Liver (tissue), 3 donors: ENCODE results near the gene TMEM40.
"Not testable (repeated sequence)": the region's sequence is repeated elsewhere in the genome, so short reads cannot be mapped to it uniquely, and the experiment has no call there.

Experiments used
- EGR1 ChIP-seq, 2 donors: IDR thresholded peaks; 2 replicates each; pipeline ENCODE4 v1.6.1; 2016 to 2018; ENCODE audit warnings: antibody characterized with exemption in 2 of 2, low read depth in 2 of 2
- GABPA ChIP-seq, 2 donors: IDR thresholded peaks in 1 of 2; conservative IDR thresholded peaks in 1 of 2; 2 replicates each; pipeline ENCODE4 v1.6.1; 2016; ENCODE audit warnings: antibody characterized with exemption in 2 of 2, mild to moderate bottlenecking in 1 of 2, moderate library complexity in 1 of 2
- HNF4A ChIP-seq, 2 donors: conservative IDR thresholded peaks; 2 replicates each; pipeline ENCODE4 v1.6.1; 2016; ENCODE audit warnings: antibody characterized with exemption in 2 of 2, mild to moderate bottlenecking in 2 of 2
- JUND ChIP-seq, 2 donors: IDR thresholded peaks; 2 replicates each; pipeline ENCODE4 v1.6.1; 2016; ENCODE audit warnings: antibody characterized with exemption in 2 of 2
- RAD21 ChIP-seq, 2 donors: IDR thresholded peaks; 2 replicates each; pipeline ENCODE4 v1.6.1; 2016; ENCODE audit warnings: antibody characterized with exemption in 2 of 2, mild to moderate bottlenecking in 2 of 2
- RXRA ChIP-seq, 2 donors: IDR thresholded peaks; 2 replicates each; pipeline ENCODE4 v1.6.1; 2017 to 2018; ENCODE audit warnings: antibody characterized with exemption in 2 of 2, mild to moderate bottlenecking in 1 of 2
- TAF1 ChIP-seq: conservative IDR thresholded peaks from 2 replicates; pipeline ENCODE4 v1.6.1; 2016; ENCODE audit warnings: antibody characterized with exemption, mild to moderate bottlenecking
- YY1 ChIP-seq: IDR thresholded peaks from 2 replicates; pipeline ENCODE4 v1.6.1; 2016; ENCODE audit warnings: antibody characterized with exemption, mild to moderate bottlenecking
- TF ChIP-seq, protein P1 (sequence below): fragments of 150-350 bp; IDR thresholded peaks from 2 replicates; pipeline ENCODE4 v1.5.1; 2017; ENCODE audit warnings: improper control_type of control experiment, low read depth, low read length; ENCODE audit not compliant: missing input control
- TF ChIP-seq, protein P2 (sequence below): IDR thresholded peaks from 2 replicates; pipeline ENCODE4 v1.6.1; 2016; ENCODE audit warnings: antibody characterized with exemption
- TF ChIP-seq, protein P3 (sequence below): IDR thresholded peaks from 2 replicates; pipeline ENCODE4 v1.6.1; 2016; ENCODE audit warnings: antibody characterized with exemption, mild to moderate bottlenecking
- TF ChIP-seq, protein P4 (sequence below): IDR thresholded peaks from 2 replicates; pipeline ENCODE4 v1.6.1; 2016; ENCODE audit warnings: antibody characterized with exemption
- TF ChIP-seq, protein P5 (sequence below): IDR thresholded peaks from 2 replicates; pipeline ENCODE4 v1.6.1; 2016; ENCODE audit warnings: antibody characterized with exemption
- donor health status: healthy.
- donor health status: healthy.

DNA sequence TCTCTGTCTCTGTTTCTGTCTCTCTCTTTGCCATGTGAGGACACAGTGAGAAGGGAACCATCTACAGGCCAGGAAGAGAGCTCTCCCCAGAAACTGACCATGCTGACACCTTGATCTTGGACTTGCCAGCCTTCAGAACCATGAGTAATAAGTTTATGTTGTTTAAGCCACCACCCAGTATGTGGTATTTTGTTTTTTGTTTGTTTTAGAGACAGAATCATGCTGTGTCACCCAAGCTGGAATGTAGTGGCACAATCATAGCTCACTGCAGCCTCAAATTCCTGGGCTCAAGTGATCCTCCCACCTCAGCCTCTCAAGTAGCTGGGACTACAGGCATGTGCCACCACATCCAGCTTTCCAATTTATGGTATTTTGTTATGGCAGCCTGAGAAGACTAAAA is 35.7 kb downstream of the TMEM40 start:
- TF ChIP-seq, protein P1, sequence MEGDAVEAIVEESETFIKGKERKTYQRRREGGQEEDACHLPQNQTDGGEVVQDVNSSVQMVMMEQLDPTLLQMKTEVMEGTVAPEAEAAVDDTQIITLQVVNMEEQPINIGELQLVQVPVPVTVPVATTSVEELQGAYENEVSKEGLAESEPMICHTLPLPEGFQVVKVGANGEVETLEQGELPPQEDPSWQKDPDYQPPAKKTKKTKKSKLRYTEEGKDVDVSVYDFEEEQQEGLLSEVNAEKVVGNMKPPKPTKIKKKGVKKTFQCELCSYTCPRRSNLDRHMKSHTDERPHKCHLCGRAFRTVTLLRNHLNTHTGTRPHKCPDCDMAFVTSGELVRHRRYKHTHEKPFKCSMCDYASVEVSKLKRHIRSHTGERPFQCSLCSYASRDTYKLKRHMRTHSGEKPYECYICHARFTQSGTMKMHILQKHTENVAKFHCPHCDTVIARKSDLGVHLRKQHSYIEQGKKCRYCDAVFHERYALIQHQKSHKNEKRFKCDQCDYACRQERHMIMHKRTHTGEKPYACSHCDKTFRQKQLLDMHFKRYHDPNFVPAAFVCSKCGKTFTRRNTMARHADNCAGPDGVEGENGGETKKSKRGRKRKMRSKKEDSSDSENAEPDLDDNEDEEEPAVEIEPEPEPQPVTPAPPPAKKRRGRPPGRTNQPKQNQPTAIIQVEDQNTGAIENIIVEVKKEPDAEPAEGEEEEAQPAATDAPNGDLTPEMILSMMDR: not testable (repeated sequence)
- not testable (repeated sequence) for TF ChIP-seq TAF1; RAD21 (IDR thresholded peaks at IDR 0.05); GABPA (IDR thresholded peaks at IDR 0.05 in 1 of 2, conservative IDR thresholded peaks at IDR 0.05 in 1 of 2); EGR1 (IDR thresholded peaks at IDR 0.05; ENCODE audit: low read depth in 2 of 2); RXRA (IDR thresholded peaks at IDR 0.05); HNF4A (conservative IDR thresholded peaks at IDR 0.05); YY1; JUND (IDR thresholded peaks at IDR 0.05)
- TF ChIP-seq, protein P2, sequence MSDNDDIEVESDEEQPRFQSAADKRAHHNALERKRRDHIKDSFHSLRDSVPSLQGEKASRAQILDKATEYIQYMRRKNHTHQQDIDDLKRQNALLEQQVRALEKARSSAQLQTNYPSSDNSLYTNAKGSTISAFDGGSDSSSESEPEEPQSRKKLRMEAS: not testable (repeated sequence)
- TF ChIP-seq, protein P3, sequence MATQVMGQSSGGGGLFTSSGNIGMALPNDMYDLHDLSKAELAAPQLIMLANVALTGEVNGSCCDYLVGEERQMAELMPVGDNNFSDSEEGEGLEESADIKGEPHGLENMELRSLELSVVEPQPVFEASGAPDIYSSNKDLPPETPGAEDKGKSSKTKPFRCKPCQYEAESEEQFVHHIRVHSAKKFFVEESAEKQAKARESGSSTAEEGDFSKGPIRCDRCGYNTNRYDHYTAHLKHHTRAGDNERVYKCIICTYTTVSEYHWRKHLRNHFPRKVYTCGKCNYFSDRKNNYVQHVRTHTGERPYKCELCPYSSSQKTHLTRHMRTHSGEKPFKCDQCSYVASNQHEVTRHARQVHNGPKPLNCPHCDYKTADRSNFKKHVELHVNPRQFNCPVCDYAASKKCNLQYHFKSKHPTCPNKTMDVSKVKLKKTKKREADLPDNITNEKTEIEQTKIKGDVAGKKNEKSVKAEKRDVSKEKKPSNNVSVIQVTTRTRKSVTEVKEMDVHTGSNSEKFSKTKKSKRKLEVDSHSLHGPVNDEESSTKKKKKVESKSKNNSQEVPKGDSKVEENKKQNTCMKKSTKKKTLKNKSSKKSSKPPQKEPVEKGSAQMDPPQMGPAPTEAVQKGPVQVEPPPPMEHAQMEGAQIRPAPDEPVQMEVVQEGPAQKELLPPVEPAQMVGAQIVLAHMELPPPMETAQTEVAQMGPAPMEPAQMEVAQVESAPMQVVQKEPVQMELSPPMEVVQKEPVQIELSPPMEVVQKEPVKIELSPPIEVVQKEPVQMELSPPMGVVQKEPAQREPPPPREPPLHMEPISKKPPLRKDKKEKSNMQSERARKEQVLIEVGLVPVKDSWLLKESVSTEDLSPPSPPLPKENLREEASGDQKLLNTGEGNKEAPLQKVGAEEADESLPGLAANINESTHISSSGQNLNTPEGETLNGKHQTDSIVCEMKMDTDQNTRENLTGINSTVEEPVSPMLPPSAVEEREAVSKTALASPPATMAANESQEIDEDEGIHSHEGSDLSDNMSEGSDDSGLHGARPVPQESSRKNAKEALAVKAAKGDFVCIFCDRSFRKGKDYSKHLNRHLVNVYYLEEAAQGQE: not testable (repeated sequence)
- TF ChIP-seq, protein P4, sequence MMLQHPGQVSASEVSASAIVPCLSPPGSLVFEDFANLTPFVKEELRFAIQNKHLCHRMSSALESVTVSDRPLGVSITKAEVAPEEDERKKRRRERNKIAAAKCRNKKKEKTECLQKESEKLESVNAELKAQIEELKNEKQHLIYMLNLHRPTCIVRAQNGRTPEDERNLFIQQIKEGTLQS: not testable (repeated sequence)
- TF ChIP-seq, protein P5, sequence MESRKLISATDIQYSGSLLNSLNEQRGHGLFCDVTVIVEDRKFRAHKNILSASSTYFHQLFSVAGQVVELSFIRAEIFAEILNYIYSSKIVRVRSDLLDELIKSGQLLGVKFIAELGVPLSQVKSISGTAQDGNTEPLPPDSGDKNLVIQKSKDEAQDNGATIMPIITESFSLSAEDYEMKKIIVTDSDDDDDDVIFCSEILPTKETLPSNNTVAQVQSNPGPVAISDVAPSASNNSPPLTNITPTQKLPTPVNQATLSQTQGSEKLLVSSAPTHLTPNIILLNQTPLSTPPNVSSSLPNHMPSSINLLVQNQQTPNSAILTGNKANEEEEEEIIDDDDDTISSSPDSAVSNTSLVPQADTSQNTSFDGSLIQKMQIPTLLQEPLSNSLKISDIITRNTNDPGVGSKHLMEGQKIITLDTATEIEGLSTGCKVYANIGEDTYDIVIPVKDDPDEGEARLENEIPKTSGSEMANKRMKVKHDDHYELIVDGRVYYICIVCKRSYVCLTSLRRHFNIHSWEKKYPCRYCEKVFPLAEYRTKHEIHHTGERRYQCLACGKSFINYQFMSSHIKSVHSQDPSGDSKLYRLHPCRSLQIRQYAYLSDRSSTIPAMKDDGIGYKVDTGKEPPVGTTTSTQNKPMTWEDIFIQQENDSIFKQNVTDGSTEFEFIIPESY: not testable (repeated sequence)
